ENCODE measurements around the gene SLC7A8.

- no peak for TF ChIP-seq CTCF (IDR thresholded peaks at IDR 0.05; ENCODE audit: insufficient read depth, low read length)
- no peak for TF ChIP-seq REST (IDR thresholded peaks at IDR 0.05; ENCODE audit: insufficient replicate concordance, low read depth)
Observed at GRCh38 chr14:23115918-23116317, 67.5 kb downstream of the SLC7A8 start.
